Panc1 (cell line): ENCODE data around the gene PLAU. TPM values are rescaled to one million over a fixed set of nuclear protein-coding genes. Genes with fewer than 3 reads are reported as not detected.
A peak's percentile ranks its signal among the peaks of the same experiment; 100 is the strongest.
"Not testable (repeated sequence)": the region's sequence is repeated elsewhere in the genome, so short reads cannot be mapped to it uniquely, and the experiment has no call there.

Experiments
- ATAC-seq: fragments of 200-7000 bp; cut with Tn5 transposase; 2 replicates; pipeline ENCODE4 v1.9.1; 2020; ENCODE audit warnings: mild to moderate bottlenecking, moderate library complexity
- BruUV-seq: library from RNA; stranded (reverse); fragments of 400-500 nt; replicated peaks from 2 replicates; lab custom pipeline; 2021; lab: Mats Ljungman, UMichigan
- CTCF ChIA-PET: fragments of 300-600 bp; sonication (Branson Sonifier 250); formaldehyde crosslinking; loops from one replicate; lab custom pipeline; 2022; ENCODE audit warnings: antibody characterized with exemption; lab: Charles Lee
- POLR2A ChIA-PET: fragments of 300-600 bp; sonication (Branson Sonifier 250); formaldehyde crosslinking; loops from one replicate; lab custom pipeline; 2022; ENCODE audit warnings: antibody characterized with exemption; lab: Charles Lee
- DNase-seq: peaks from one replicate; pipeline ENCODE4 v3.0.0-alpha.2; 2010; ENCODE audit warnings: low read depth, low spot score
- H3K27ac ChIP-seq: 2 replicates; pipeline ENCODE4 v1.5.1; 2011; ENCODE audit warnings: mild to moderate bottlenecking, low read length, inconsistent platforms
- H3K27me3 ChIP-seq: fragments of 200-500 bp; sonication (Bioruptor generic); 2 replicates; pipeline ENCODE4 v1.6.0; 2014; ENCODE audit warnings: low read length, inconsistent platforms; ENCODE audit not compliant: control insufficient read depth, insufficient read depth
- H3K36me3 ChIP-seq: fragments of 200-500 bp; sonication (Bioruptor generic); 2 replicates; pipeline ENCODE4 v1.5.1; 2014; ENCODE audit warnings: inconsistent platforms, mild to moderate bottlenecking, low read length, moderate library complexity; ENCODE audit not compliant: control insufficient read depth, insufficient read depth
- H3K4me1 ChIP-seq: 2 replicates; pipeline ENCODE4 v1.5.1; 2011; ENCODE audit warnings: inconsistent platforms, mild to moderate bottlenecking, low read length, moderate library complexity; ENCODE audit not compliant: control insufficient read depth, insufficient read depth
- H3K4me3 ChIP-seq, 2 experiments: 2 replicates each; pipeline ENCODE4 v1.5.1; 2011 to 2012; ENCODE audit warnings: low read depth in 2 of 2, low read length in 2 of 2, mild to moderate bottlenecking in 2 of 2, inconsistent platforms in 1 of 2, moderate library complexity in 1 of 2
- H3K9me3 ChIP-seq: fragments of 200-500 bp; sonication (Bioruptor generic); 2 replicates; pipeline ENCODE4 v1.5.1; 2014; ENCODE audit warnings: low read depth, mild to moderate bottlenecking, inconsistent platforms, low read length, moderate library complexity; ENCODE audit not compliant: control insufficient read depth, insufficient read depth
- POLR2AphosphoS5 ChIP-seq: IDR thresholded peaks from 2 replicates; pipeline ENCODE4 v1.6.1; 2012; ENCODE audit warnings: mild to moderate bottlenecking, low read depth, low read length, moderate library complexity
- SIN3A ChIP-seq: IDR thresholded peaks from 2 replicates; pipeline ENCODE4 v1.6.1; 2012; ENCODE audit warnings: low read depth, mild to moderate bottlenecking, low read length, moderate library complexity, borderline replicate concordance; ENCODE audit not compliant: insufficient read depth
- TCF7L2 ChIP-seq: IDR thresholded peaks from 2 replicates; pipeline ENCODE4 v1.6.1; 2011; ENCODE audit warnings: mild to moderate bottlenecking, low read depth, low read length, inconsistent platforms
- in situ Hi-C: cut with HindIII; loops from 2 replicates; pipeline ENCODE4 v1.10.0; 2016; ENCODE audit warnings: low sequenced_read_pairs, low pct_unique_long_range_greater_than_20kb
- intact Hi-C: fragments of 100-400 bp; cut with micrococcal nuclease; formaldehyde crosslinking; loops from one replicate; pipeline ENCODE4 v1.10.0; 2022; ENCODE audit not compliant: unreplicated experiment
- total RNA-seq: library from RNA; stranded (reverse); gene quantifications from one replicate; pipeline ENCODE4 v1.2.1, GENCODE V29; 2021; ENCODE audit not compliant: unreplicated experiment
- TF ChIP-seq, protein P1 (sequence below): fragments of 450-650 bp; IDR thresholded peaks from 2 replicates; pipeline ENCODE4 v1.5.1; 2017; ENCODE audit warnings: mild to moderate bottlenecking
- TF ChIP-seq, protein P2 (sequence below), 2 experiments: IDR thresholded peaks; 2 replicates each; pipeline ENCODE4 v1.6.1; 2011 to 2012; ENCODE audit warnings: low read depth in 2 of 2, control low read depth in 1 of 2, low read length in 1 of 2, mild to moderate bottlenecking in 1 of 2, moderate library complexity in 1 of 2; ENCODE audit not compliant: insufficient read depth in 1 of 2

The PLAU gene
- total RNA-seq, 1 experiment from 2014 or later: 305 TPM

- no peak for ATAC-seq
- no peaks in the 10 kb centered on the region for H3K27me3 ChIP-seq
- no TSS peak for BruUV-seq
- no peaks in the 10 kb centered on the region for H3K9me3 ChIP-seq
- in situ Hi-C loops: no loop called here
- H3K27ac ChIP-seq: peak overlapping the region; percentile 75
- H3K4me1 ChIP-seq: peaks cover 14% of the 10 kb centered on the region
- no peak for DNase-seq
- no peaks in the 10 kb centered on the region for H3K36me3 ChIP-seq
- intact Hi-C loops: no loop called here
- TF ChIP-seq TCF7L2 (no peak), SIN3A (no peak), POLR2AphosphoS5 (no peak)
- TF ChIP-seq, protein P1, sequence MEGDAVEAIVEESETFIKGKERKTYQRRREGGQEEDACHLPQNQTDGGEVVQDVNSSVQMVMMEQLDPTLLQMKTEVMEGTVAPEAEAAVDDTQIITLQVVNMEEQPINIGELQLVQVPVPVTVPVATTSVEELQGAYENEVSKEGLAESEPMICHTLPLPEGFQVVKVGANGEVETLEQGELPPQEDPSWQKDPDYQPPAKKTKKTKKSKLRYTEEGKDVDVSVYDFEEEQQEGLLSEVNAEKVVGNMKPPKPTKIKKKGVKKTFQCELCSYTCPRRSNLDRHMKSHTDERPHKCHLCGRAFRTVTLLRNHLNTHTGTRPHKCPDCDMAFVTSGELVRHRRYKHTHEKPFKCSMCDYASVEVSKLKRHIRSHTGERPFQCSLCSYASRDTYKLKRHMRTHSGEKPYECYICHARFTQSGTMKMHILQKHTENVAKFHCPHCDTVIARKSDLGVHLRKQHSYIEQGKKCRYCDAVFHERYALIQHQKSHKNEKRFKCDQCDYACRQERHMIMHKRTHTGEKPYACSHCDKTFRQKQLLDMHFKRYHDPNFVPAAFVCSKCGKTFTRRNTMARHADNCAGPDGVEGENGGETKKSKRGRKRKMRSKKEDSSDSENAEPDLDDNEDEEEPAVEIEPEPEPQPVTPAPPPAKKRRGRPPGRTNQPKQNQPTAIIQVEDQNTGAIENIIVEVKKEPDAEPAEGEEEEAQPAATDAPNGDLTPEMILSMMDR: no peak
- TF ChIP-seq, protein P2, sequence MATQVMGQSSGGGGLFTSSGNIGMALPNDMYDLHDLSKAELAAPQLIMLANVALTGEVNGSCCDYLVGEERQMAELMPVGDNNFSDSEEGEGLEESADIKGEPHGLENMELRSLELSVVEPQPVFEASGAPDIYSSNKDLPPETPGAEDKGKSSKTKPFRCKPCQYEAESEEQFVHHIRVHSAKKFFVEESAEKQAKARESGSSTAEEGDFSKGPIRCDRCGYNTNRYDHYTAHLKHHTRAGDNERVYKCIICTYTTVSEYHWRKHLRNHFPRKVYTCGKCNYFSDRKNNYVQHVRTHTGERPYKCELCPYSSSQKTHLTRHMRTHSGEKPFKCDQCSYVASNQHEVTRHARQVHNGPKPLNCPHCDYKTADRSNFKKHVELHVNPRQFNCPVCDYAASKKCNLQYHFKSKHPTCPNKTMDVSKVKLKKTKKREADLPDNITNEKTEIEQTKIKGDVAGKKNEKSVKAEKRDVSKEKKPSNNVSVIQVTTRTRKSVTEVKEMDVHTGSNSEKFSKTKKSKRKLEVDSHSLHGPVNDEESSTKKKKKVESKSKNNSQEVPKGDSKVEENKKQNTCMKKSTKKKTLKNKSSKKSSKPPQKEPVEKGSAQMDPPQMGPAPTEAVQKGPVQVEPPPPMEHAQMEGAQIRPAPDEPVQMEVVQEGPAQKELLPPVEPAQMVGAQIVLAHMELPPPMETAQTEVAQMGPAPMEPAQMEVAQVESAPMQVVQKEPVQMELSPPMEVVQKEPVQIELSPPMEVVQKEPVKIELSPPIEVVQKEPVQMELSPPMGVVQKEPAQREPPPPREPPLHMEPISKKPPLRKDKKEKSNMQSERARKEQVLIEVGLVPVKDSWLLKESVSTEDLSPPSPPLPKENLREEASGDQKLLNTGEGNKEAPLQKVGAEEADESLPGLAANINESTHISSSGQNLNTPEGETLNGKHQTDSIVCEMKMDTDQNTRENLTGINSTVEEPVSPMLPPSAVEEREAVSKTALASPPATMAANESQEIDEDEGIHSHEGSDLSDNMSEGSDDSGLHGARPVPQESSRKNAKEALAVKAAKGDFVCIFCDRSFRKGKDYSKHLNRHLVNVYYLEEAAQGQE (IDR thresholded peaks at IDR 0.05; ENCODE audit: insufficient read depth in 1 of 2, low read depth in 2 of 2, low read length in 1 of 2): no peak
- ChIA-PET CTCF (no interaction called here), POLR2A (no interaction called here)
- no peak overlapping the region for H3K4me3 ChIP-seq
Observed at GRCh38 chr10:73894245-73894971, 16.5 kb upstream of the PLAU start.

DNA sequence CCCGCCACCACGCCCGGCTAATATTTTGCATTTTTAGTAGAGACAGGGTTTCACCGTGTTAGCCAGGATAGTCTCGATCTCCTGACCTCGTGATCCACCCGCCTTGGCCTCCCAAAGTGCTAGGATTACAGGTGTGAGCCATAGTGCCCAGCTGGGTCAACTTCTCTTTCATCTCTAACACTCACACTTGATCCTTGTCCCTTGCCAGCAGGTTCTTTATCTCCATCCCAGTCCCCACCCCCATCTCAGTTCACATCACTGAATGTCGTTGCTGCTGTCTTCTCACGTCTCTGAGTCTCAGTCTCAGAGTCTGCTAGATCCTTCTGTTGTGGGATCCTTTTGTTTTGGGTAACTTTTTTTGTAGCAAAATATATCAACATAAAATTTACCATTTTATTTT is 15.6 kb upstream of the PLAU start:
- in situ Hi-C loops: not testable (repeated sequence)

GRCh38 chr10:73897693-73898092 is 13.2 kb upstream of the PLAU start:
- BruUV-seq: no TSS peak
- ATAC-seq (no peak), DNase-seq (no peak)
- POLR2A ChIA-PET: interaction anchor here (0.7 kb wide), 1 partner anchor 9 kb away, joined by 19 read pairs; no protein-coding TSS in a partner anchor
- no peaks in the 10 kb centered on the region for H3K36me3 ChIP-seq
- H3K4me3 ChIP-seq: no peak overlapping the region
- CTCF ChIA-PET: no interaction called here
- no peaks in the 10 kb centered on the region for H3K27me3 ChIP-seq
- TF ChIP-seq, protein P1: no peak
- TF ChIP-seq, protein P2 (IDR thresholded peaks at IDR 0.05; ENCODE audit: insufficient read depth in 1 of 2, low read depth in 2 of 2, low read length in 1 of 2): no peak
- TF ChIP-seq TCF7L2 (no peak), POLR2AphosphoS5 (no peak), SIN3A (no peak)
- H3K27ac ChIP-seq: no peak overlapping the region
- in situ Hi-C loops (no loop called here), intact Hi-C loops (no loop called here)
- H3K9me3 ChIP-seq: no peaks in the 10 kb centered on the region
- peaks cover 4% of the 10 kb centered on the region for H3K4me1 ChIP-seq

More for the DNA sequence above, 15.6 kb upstream of the PLAU start:
- BruUV-seq, H3K27ac ChIP-seq, ATAC-seq, H3K9me3 ChIP-seq, H3K4me3 ChIP-seq, intact Hi-C loops, POLR2A ChIA-PET, DNase-seq, CTCF ChIA-PET, H3K36me3 ChIP-seq, H3K27me3 ChIP-seq: not testable (repeated sequence)
- peaks cover 14% of the 10 kb centered on the region for H3K4me1 ChIP-seq
